Ecto neural progenitor cell (in vitro differentiated cells): ENCODE measurements around the gene PPP4C.
A peak's percentile ranks its signal among the peaks of the same experiment; 100 is the strongest.

Experiments
- DNase-seq: peaks from one replicate; pipeline ENCODE4 v3.0.0-alpha.2; 2018; ENCODE audit warnings: low spot score

The PPP4C gene

DNA sequence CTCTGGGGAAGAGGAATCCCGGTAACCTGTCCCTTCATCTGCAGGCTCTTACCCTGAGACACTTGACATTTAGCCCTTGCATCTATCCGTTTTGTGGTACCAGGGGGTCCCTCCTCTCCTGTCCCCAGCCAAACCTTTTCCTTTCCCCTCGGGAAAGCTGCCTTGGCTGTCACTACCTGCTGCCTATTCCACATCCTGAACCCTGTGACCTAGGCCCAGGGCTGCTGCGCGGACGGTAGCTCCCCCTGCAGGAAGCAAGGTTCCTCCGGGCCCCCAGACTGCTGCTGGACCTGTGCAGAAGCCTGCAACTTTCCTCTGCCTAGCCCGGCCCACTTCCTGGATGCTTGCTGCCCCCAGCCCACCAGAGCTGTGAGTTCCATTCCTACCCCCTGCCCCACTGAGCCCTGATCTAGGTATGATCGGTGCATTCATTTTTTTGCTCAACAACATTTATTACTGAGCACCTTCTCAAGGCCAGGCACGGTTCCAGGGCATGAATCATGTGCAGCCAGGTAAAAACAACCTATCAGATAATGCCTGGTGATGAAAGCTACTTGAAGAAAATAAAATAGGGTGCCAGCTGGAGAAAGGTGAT is 20.7 kb upstream of the PPP4C start:
- peak; percentile 82 for DNase-seq

GRCh38 chr16:30060346-30060745 is 15.4 kb upstream of the PPP4C start:
- no peak for DNase-seq

- DNase-seq: no peak
Observed at GRCh38 chr16:30060836-30061554, 14.8 kb upstream of the PPP4C start.

- DNase-seq: no peak
Observed at GRCh38 chr16:30063278-30063892, 12.4 kb upstream of the PPP4C start.

- DNase-seq: peak; percentile 67
Observed at GRCh38 chr16:30063893-30064728, 11.7 kb upstream of the PPP4C start.

DNA sequence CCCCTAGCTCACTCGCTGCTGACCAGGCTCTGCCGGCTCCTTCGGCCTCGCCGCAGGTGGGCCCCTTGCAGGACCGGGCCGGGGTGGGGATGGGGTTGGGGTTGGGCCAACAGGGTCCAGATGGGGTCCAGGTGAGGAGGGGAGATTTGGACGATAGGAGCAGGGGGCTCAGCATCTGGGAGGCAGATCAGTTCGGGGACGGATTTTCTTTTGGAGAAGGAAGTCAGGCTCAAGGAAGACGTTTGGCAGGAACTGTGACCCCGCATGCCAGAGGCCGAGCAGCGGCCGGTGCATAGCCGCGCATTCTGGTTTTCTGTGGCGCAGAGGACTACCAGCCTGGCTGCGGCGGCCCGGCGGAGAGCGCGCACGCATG is 11.1 kb upstream of the PPP4C start:
- DNase-seq: no peak

DNA sequence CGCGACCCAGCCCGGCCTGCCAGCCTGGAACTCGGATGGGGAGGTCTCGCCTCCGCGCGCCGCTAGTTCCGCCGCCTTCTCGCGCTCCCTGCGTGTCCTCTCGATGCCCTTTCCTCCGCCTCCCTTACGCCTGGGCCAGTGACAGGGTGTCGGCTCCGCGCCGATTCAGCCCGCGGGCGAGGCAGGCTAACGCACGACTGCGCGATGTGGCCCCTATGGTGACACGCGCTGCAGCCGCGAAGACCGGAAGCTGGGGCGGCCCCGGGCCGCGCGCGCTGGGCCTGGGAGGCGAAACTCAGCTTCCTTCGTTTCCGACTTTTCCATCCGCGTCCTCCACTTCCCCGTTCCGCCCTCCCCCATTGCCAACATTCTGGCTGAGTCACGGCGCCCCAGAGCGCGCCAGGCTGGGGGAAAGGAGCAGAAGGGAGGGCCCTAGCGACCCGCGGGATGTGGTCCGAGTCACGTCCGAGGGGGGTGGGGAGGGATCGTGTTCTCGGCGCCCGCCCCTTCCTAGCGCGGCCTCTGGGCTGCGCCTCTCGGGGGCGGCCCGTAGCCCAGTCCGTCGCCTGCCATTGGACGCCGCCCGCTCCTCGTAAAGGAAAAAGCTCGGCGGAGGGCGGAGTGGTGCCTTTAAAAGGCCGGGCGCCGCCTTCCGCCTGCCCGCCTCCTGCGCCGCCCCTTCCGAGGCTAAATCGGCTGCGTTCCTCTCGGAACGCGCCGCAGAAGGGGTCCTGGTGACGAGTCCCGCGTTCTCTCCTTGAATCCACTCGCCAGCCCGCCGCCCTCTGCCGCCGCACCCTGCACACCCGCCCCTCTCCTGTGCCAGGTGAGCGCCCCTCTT is 10.5 kb upstream of the PPP4C start, which contains the start of gene ALDOA:
Gene ALDOA, plus strand, starts transcription at position 659 of the 841 bp plus-strand sequence. CDS start 1,138 bp downstream, outside the sequence.
- DNase-seq: peak; percentile 95

DNA sequence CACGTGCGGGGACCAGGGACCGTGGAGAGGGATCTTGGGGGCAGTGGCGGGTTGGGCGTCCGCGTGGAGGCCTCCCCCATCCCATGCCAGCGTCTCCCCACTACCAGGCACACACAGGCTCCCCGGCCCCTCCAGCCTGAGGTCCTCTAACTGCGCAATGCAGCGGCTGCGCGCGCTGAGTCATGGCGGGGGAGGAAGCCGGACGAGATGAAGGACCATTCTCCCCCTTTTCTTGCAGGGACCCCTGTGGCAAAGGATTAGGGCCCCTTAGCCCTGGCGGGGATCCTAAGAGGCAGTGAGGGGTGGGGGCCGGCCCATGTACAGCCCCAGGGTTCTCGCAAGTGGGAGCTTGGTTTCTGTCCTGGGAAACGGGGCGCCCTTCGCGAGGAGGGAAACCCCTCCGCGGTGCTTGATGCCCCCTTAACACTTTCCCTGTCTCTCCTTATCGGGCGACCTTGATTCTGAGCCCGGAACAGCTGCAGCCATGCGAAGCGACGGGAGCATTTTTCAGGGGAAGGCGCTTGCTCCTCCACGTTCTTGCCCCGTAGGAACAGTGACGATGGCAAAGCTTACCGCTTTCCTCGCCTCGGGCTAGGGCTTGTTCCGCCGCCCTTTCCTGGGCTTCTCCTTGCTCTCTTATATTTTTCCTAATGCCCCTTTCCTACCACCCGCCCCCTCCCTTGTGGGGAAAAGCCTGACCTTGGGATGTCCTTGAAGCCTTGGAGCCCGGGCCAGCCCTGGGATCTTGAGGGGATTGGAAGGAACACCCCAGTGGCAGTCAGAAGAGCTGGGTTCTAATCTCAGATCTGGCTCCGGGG is 9.6 kb upstream of the PPP4C start:
- no peak for DNase-seq

DNA sequence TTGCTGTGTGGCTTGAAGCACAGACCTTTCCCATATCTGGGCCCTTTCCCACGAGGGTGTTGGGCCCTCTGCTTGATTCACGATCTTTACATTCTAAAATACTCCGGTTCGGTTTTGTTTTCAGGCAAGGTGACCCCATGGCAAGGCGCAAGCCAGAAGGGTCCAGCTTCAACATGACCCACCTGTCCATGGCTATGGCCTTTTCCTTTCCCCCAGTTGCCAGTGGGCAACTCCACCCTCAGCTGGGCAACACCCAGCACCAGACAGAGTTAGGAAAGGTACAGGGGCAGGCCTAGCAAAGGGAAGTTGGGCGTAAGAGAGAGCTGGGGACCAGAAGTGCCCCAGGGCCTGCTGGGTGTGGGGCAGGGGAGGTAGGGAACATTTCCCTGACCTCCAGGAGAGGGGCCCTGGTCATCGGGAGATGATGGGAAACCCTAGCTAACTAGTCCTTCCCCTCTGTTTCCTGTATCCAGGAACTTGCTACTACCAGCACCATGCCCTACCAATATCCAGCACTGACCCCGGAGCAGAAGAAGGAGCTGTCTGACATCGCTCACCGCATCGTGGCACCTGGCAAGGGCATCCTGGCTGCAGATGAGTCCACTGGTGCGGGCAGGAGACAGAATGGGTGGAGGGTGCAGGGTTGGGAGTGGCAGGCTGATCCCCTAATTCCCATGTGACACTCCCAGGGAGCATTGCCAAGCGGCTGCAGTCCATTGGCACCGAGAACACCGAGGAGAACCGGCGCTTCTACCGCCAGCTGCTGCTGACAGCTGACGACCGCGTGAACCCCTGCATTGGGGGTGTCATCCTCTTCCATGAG is 8.8 kb upstream of the PPP4C start:
- DNase-seq: no peak

GRCh38 chr16:30067584-30067916 is 8.2 kb upstream of the PPP4C start:
- no peak for DNase-seq

DNA sequence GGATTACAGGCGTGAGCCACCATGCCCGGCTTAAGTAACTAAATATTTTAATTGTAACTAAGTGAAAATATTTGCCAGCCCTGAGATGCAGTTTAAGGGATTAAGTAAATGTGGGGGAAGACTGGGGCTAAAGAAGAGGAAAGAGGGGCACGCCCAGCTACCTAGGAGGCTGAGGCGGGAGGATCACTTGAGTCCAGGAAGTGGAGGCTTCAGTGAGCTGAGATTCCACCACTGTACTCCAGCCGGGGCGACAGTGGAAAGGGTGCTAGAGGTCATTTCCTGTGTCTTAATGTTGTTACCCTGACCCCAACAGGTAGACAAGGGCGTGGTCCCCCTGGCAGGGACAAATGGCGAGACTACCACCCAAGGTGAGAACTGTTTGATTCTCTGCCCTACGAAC is 7.5 kb upstream of the PPP4C start:
- DNase-seq: no peak

DNA sequence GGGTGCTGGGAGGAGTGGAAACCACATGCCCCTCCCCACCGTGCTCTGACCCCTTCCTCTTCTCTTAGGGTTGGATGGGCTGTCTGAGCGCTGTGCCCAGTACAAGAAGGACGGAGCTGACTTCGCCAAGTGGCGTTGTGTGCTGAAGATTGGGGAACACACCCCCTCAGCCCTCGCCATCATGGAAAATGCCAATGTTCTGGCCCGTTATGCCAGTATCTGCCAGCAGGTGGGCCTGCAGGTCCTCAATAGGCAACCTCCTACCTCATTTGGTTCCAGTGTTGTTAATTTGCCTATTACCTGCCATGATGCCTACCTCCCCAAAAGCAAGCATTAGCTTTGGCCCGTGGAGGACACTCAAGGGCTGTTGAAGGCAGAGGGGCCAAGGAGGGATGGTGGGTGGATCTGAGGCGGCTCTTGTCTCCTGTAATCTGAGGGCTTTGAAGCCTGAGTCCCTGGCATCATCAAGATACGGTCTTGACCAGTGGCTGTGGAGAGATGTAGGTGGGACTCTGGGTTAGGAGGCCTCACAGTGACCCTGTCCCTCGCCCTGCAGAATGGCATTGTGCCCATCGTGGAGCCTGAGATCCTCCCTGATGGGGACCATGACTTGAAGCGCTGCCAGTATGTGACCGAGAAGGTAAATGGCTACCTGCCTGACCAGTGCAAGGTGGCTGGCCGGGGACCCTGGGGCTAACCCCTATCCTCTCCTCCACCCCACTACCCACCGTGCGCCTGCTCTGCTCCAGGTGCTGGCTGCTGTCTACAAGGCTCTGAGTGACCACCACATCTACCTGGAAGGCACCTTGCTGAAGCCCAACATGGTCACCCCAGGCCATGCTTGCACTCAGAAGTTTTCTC is 6.8 kb upstream of the PPP4C start:
- DNase-seq: no peak

DNA sequence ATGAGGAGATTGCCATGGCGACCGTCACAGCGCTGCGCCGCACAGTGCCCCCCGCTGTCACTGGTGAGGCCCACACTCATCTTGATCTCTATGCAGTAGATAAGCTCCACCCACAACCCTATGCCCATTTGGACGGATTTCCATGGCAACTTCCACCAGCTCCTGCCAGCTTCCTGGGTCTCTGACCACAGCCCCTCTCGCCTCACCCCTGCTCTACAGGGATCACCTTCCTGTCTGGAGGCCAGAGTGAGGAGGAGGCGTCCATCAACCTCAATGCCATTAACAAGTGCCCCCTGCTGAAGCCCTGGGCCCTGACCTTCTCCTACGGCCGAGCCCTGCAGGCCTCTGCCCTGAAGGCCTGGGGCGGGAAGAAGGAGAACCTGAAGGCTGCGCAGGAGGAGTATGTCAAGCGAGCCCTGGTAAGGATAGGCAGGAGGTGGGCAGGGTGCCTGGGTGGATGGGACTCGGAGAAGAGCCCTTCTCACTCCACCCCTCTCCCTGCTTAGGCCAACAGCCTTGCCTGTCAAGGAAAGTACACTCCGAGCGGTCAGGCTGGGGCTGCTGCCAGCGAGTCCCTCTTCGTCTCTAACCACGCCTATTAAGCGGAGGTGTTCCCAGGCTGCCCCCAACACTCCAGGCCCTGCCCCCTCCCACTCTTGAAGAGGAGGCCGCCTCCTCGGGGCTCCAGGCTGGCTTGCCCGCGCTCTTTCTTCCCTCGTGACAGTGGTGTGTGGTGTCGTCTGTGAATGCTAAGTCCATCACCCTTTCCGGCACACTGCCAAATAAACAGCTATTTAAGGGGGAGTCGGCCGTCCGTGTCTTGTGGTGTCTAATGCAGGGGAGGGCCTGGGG is 6.0 kb upstream of the PPP4C start:
- DNase-seq: no peak

DNA sequence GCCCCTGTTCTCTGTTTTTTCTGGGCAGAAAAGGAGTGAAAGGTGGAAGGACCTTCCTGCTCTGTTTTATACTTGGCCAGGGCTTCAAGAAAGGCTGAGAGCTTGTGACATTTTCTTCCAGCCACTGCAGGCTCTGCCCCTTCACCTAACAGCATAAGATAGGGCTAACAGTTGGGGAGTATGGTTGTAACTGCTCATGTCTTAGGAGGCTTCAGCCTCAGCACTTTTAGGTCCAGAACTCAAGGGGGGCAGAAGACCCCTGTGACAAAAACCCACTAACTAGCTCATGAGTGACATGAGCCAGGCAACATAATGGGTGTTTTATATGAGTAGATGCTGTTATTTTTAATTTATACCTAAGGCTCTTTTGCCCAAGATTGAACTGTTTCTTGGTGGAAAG is 5.3 kb upstream of the PPP4C start:
- no peak for DNase-seq

- no peak for DNase-seq
Observed at GRCh38 chr16:30076276-30076791, 540 bp downstream of the PPP4C start.

- no peak for DNase-seq
Observed at GRCh38 chr16:30077656-30078055, 1.9 kb downstream of the PPP4C start.

- no peak for DNase-seq
Observed at GRCh38 chr16:30078744-30079143, 3.0 kb downstream of the PPP4C start.

GRCh38 chr16:30079480-30079879 is 3.7 kb downstream of the PPP4C start:
- DNase-seq: no peak
